Neuronal stem cell (in vitro differentiated cells): ENCODE results near the gene ARRDC2.
"Not testable (repeated sequence)": the region's sequence is repeated elsewhere in the genome, so short reads cannot be mapped to it uniquely, and the experiment has no call there.

ENCODE experiments used
- DNase-seq: peaks from one replicate; pipeline ENCODE4 v3.0.0-alpha.2; 2013; ENCODE audit warnings: low spot score
- H2AFZ ChIP-seq: one replicate; pipeline ENCODE4 v1.6.1; 2013; ENCODE audit warnings: mild to moderate bottlenecking, low read length, inconsistent platforms
- H2AK5ac ChIP-seq: 2 replicates; pipeline ENCODE4 v1.6.1; 2013; ENCODE audit warnings: low read depth, mild to moderate bottlenecking, inconsistent platforms, low read length, moderate library complexity, mixed read lengths
- H2BK120ac ChIP-seq: 2 replicates; pipeline ENCODE4 v1.6.1; 2013; ENCODE audit warnings: low read depth, mild to moderate bottlenecking, inconsistent platforms, low read length, moderate library complexity, mixed read lengths
- H2BK12ac ChIP-seq: one replicate; pipeline ENCODE4 v1.6.1; 2013; ENCODE audit warnings: low read length, inconsistent platforms
- H2BK15ac ChIP-seq: 2 replicates; pipeline ENCODE4 v1.6.1; 2013; ENCODE audit warnings: mild to moderate bottlenecking, low read length, inconsistent platforms, mixed read lengths
- H2BK5ac ChIP-seq: one replicate; pipeline ENCODE4 v1.6.1; 2013; ENCODE audit warnings: inconsistent platforms, mild to moderate bottlenecking, low read length, moderate library complexity
- H3K14ac ChIP-seq: one replicate; pipeline ENCODE4 v1.6.1; 2013; ENCODE audit warnings: low read length, inconsistent platforms
- H3K18ac ChIP-seq: 2 replicates; pipeline ENCODE4 v1.6.1; 2013; ENCODE audit warnings: low read length, inconsistent platforms
- H3K23ac ChIP-seq: 2 replicates; pipeline ENCODE4 v1.6.1; 2013; ENCODE audit warnings: low read depth, mild to moderate bottlenecking, mixed read lengths, low read length, inconsistent platforms; ENCODE audit not compliant: poor library complexity
- H3K27ac ChIP-seq: replicated peaks from 3 replicates; pipeline ENCODE4 v1.5.1; 2013; ENCODE audit warnings: low read length, inconsistent platforms
- H3K27me3 ChIP-seq, 3 experiments: 2 replicates each; pipeline ENCODE4 v1.6.1; 2013; ENCODE audit warnings: low read length in 3 of 3, mild to moderate bottlenecking in 2 of 3, inconsistent platforms in 1 of 3, low read depth in 1 of 3, mixed read lengths in 1 of 3, moderate library complexity in 1 of 3; ENCODE audit not compliant: control insufficient read depth in 3 of 3, insufficient read depth in 3 of 3
- H3K36me3 ChIP-seq, 2 donors: replicated peaks in 1 of 2; 2 replicates each; pipeline ENCODE4 v1.6.1; 2013; ENCODE audit warnings: low read length in 2 of 2; ENCODE audit not compliant: control insufficient read depth in 2 of 2, insufficient read depth in 2 of 2
- H3K4ac ChIP-seq: 2 replicates; pipeline ENCODE4 v1.6.1; 2013; ENCODE audit warnings: inconsistent platforms, mild to moderate bottlenecking, low read length, moderate library complexity
- H3K4me1 ChIP-seq, 2 donors: 1 replicate in 1 of 2; 2 replicates in 1 of 2; pipeline ENCODE4 v1.6.1; 2013; ENCODE audit warnings: low read length in 2 of 2, low read depth in 1 of 2; ENCODE audit not compliant: control insufficient read depth in 2 of 2, insufficient read depth in 1 of 2
- H3K4me2 ChIP-seq: one replicate; pipeline ENCODE4 v1.6.1; 2013; ENCODE audit warnings: mild to moderate bottlenecking, low read length, inconsistent platforms; ENCODE audit not compliant: insufficient read depth, poor library complexity, severe bottlenecking
- H3K4me3 ChIP-seq, 2 donors: 2 replicates each; pipeline ENCODE4 v1.5.1; 2013; ENCODE audit warnings: low read length in 2 of 2, mild to moderate bottlenecking in 2 of 2, inconsistent platforms in 1 of 2, moderate library complexity in 1 of 2
- H3K79me1 ChIP-seq: one replicate; pipeline ENCODE4 v1.6.1; 2013; ENCODE audit warnings: low read depth, mild to moderate bottlenecking, inconsistent platforms, low read length, moderate library complexity
- H3K9ac ChIP-seq: one replicate; pipeline ENCODE4 v1.6.1; 2013; ENCODE audit warnings: mild to moderate bottlenecking, low read depth, low read length, inconsistent platforms; ENCODE audit not compliant: poor library complexity
- H3K9me3 ChIP-seq, 2 donors: replicated peaks in 1 of 2; 2 replicates each; pipeline versions ENCODE3 to v1.6.1; 2013; ENCODE audit warnings: low read length in 2 of 2, mild to moderate bottlenecking in 2 of 2, inconsistent platforms in 1 of 2, low read depth in 1 of 2, mixed read lengths in 1 of 2, moderate library complexity in 1 of 2; ENCODE audit not compliant: control insufficient read depth in 2 of 2, insufficient read depth in 1 of 2
- H4K8ac ChIP-seq: one replicate; pipeline ENCODE4 v1.6.1; 2013; ENCODE audit warnings: low read depth, mild to moderate bottlenecking, inconsistent platforms, low read length, moderate library complexity
- H4K91ac ChIP-seq: one replicate; pipeline ENCODE4 v1.6.1; 2013; ENCODE audit warnings: low read length, low read depth, mild to moderate bottlenecking, inconsistent platforms; ENCODE audit not compliant: poor library complexity
- WGBS, 2 donors: extraction: QIAGEN DNeasy Blood & Tissue Kit; methylation state at CpG; one replicate each; pipeline ENCODE4 v1.1.7; 2013; ENCODE audit warnings: missing lambda C conversion rate in 2 of 2, mixed read lengths in 1 of 2; ENCODE audit not compliant: insufficient read length in 2 of 2, insufficient replicate concordance in 1 of 2; ENCODE audit errors: extremely low coverage in 2 of 2; 5-methylcytosine and 5-hydroxymethylcytosine counted together

ARRDC2 gene

GRCh38 chr19:18032102-18032501 lies 24.1 kb downstream of the ARRDC2 start:
- not testable (repeated sequence) for H3K14ac ChIP-seq, H3K27ac ChIP-seq, H3K9ac ChIP-seq, H2AFZ ChIP-seq, H3K4ac ChIP-seq, H3K4me2 ChIP-seq, H2BK12ac ChIP-seq, H3K18ac ChIP-seq, H2AK5ac ChIP-seq, H3K4me1 ChIP-seq, H2BK5ac ChIP-seq, H3K36me3 ChIP-seq, H4K8ac ChIP-seq, DNase-seq, H2BK120ac ChIP-seq, H3K4me3 ChIP-seq, H2BK15ac ChIP-seq, H3K79me1 ChIP-seq, H4K91ac ChIP-seq, H3K27me3 ChIP-seq, H3K23ac ChIP-seq, H3K9me3 ChIP-seq
- no CpG with 5 or more reads among the region's 2 CpGs for WGBS, 2 donors

GRCh38 chr19:18041054-18041453 lies 33.1 kb downstream of the ARRDC2 start:
- Histone ChIP-seq H3K4me1 (peaks cover 0 to 3% of the 10 kb centered on the region in 2 donors), H2BK15ac (no peak overlapping the region), H3K14ac (no peak overlapping the region), H3K36me3 (no peaks in the 10 kb centered on the region), H3K79me1 (no peaks in the 10 kb centered on the region), H3K4ac (no peak overlapping the region), H3K27me3 (peaks cover 0 to 12% (median 2%) of the 10 kb centered on the region in 3 experiments), H3K18ac (no peak overlapping the region), H4K91ac (no peak overlapping the region), H2BK120ac (no peak overlapping the region), H2BK12ac (no peak overlapping the region), H3K27ac (no peak overlapping the region), H3K4me2 (no peak overlapping the region), H2BK5ac (no peak overlapping the region), H3K4me3 (no peak overlapping the region), H3K9ac (no peak overlapping the region), H2AK5ac (no peak overlapping the region), H2AFZ (no peak overlapping the region), H4K8ac (no peak overlapping the region), H3K23ac (no peak overlapping the region), H3K9me3 (peaks cover 0 to 4% of the 10 kb centered on the region in 2 donors)
- WGBS, 2 donors = no CpG with 5 or more reads among the region's 2 CpGs
- no peak for DNase-seq

- Histone ChIP-seq H3K4me1 (peaks cover 0 to 3% of the 10 kb centered on the region in 2 donors), H3K14ac (no peak overlapping the region), H3K9ac (no peak overlapping the region), H4K8ac (no peak overlapping the region), H2BK5ac (no peak overlapping the region), H3K4me2 (no peak overlapping the region), H3K27me3 (peaks cover 0 to 12% (median 2%) of the 10 kb centered on the region in 3 experiments), H3K79me1 (no peaks in the 10 kb centered on the region), H2BK120ac (no peak overlapping the region), H3K23ac (no peak overlapping the region), H2BK12ac (no peak overlapping the region), H2BK15ac (no peak overlapping the region), H2AFZ (no peak overlapping the region), H3K36me3 (no peaks in the 10 kb centered on the region), H3K4ac (no peak overlapping the region), H4K91ac (no peak overlapping the region), H3K4me3 (no peak overlapping the region), H2AK5ac (no peak overlapping the region), H3K18ac (no peak overlapping the region), H3K9me3 (peaks cover 0 to 4% of the 10 kb centered on the region in 2 donors), H3K27ac (no peak overlapping the region)
- DNase-seq = no peak
- WGBS, 2 donors = no CpG with 5 or more reads among the region's 3 CpGs
Observed at GRCh38 chr19:18043676-18044075, 35.7 kb downstream of the ARRDC2 start.

GRCh38 chr19:18044825-18045304 lies 36.9 kb downstream of the ARRDC2 start:
- H4K8ac ChIP-seq = no peak overlapping the region
- H3K4me2 ChIP-seq = peak overlapping the region; percentile 14
- no peak overlapping the region for H3K4ac ChIP-seq
- H2BK120ac ChIP-seq = no peak overlapping the region
- H3K9ac ChIP-seq = no peak overlapping the region
- H2BK15ac ChIP-seq = peak overlapping the region; percentile 56
- peaks cover 0 to 12% (median 2%) of the 10 kb centered on the region in 3 experiments for H3K27me3 ChIP-seq
- no peaks in the 10 kb centered on the region for H3K36me3 ChIP-seq
- H3K23ac ChIP-seq = no peak overlapping the region
- H2AFZ ChIP-seq = peak overlapping the region; percentile 74
- peak overlapping the region; percentile 78 for H3K18ac ChIP-seq
- peak overlapping the region; percentile 17 for H3K14ac ChIP-seq
- no peak overlapping the region for H2BK12ac ChIP-seq
- peak overlapping the region; percentile 64 for H2AK5ac ChIP-seq
- H2BK5ac ChIP-seq = no peak overlapping the region
- H4K91ac ChIP-seq = no peak overlapping the region
- H3K79me1 ChIP-seq = no peaks in the 10 kb centered on the region
- no peak overlapping the region for H3K4me3 ChIP-seq
- H3K27ac ChIP-seq = no peak overlapping the region
- H3K9me3 ChIP-seq = peaks cover 0 to 4% of the 10 kb centered on the region in 2 donors
- no peak for DNase-seq
- WGBS, 2 donors = no CpG with 5 or more reads among the region's 12 CpGs
- H3K4me1 ChIP-seq = peaks cover 0 to 3% of the 10 kb centered on the region in 2 donors
